Effector memory CD8-positive, alpha-beta T cell (primary cell): ENCODE data around the gene DENND2C.

Source experiments
- ATAC-seq: fragments of 150-1000 bp; cut with Tn5 transposase; replicated peaks from 2 replicates; pipeline ENCODE4 v1.10.0; 2021; ENCODE audit warnings: mild to moderate bottlenecking, moderate library complexity
- DNase-seq, 3 experiments: peaks; one replicate each; pipeline ENCODE4 v3.0.0; 2021
- H3K27ac Mint-ChIP-seq, 2 donors: one replicate each; pipeline ENCODE4 v1.8.0; 2022; ENCODE audit warnings: mild to moderate bottlenecking in 2 of 2, mixed read lengths in 2 of 2, moderate library complexity in 2 of 2
- H3K27me3 Mint-ChIP-seq, 2 donors: one replicate each; pipeline ENCODE4 v1.8.0; 2022; ENCODE audit warnings: mixed read lengths in 2 of 2
- H3K36me3 Mint-ChIP-seq: one replicate; pipeline ENCODE4 v1.8.0; 2022; ENCODE audit warnings: mild to moderate bottlenecking, moderate library complexity, mixed read lengths; ENCODE audit not compliant: insufficient read depth
- H3K4me1 Mint-ChIP-seq, 2 donors: one replicate each; pipeline ENCODE4 v1.8.0; 2022; ENCODE audit warnings: low read depth in 2 of 2, mixed read lengths in 2 of 2
- H3K4me3 Mint-ChIP-seq, 2 donors: one replicate each; pipeline ENCODE4 v1.8.0; 2022; ENCODE audit warnings: mild to moderate bottlenecking in 2 of 2, mixed read lengths in 2 of 2, moderate library complexity in 2 of 2
- H3K9me3 Mint-ChIP-seq, 2 donors: one replicate each; pipeline ENCODE4 v1.8.0; 2022; ENCODE audit warnings: mixed read lengths in 2 of 2

The DENND2C gene

DNA sequence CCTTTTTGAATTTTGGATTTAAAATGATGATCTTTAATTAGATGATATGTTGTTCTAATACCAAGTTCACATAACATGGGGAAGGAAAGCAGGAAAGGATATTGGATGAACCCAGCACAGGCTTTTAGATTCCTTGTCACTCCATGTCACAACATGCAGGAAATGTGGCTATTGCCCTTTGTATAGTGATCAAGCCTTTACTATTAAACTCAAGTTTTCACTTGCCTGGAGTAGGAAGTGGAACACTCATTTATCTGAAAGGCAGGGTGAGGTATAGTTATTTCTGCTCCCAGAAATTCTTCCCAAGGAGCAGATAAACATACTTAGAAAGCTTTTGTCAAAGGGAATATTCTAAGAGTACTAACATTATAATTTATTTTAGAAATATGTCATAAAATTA lies 51.2 kb downstream of the DENND2C start:
- H3K4me1 Mint-ChIP-seq: no peaks in the 10 kb centered on the region
- H3K36me3 Mint-ChIP-seq: no peaks in the 10 kb centered on the region
- no peaks in the 10 kb centered on the region for H3K9me3 Mint-ChIP-seq
- peaks cover 0 to 16% of the 10 kb centered on the region in 2 donors for H3K27me3 Mint-ChIP-seq
- DNase-seq (no peak), ATAC-seq (no peak)
- no peak overlapping the region for H3K27ac Mint-ChIP-seq
- no peak overlapping the region for H3K4me3 Mint-ChIP-seq

DNA sequence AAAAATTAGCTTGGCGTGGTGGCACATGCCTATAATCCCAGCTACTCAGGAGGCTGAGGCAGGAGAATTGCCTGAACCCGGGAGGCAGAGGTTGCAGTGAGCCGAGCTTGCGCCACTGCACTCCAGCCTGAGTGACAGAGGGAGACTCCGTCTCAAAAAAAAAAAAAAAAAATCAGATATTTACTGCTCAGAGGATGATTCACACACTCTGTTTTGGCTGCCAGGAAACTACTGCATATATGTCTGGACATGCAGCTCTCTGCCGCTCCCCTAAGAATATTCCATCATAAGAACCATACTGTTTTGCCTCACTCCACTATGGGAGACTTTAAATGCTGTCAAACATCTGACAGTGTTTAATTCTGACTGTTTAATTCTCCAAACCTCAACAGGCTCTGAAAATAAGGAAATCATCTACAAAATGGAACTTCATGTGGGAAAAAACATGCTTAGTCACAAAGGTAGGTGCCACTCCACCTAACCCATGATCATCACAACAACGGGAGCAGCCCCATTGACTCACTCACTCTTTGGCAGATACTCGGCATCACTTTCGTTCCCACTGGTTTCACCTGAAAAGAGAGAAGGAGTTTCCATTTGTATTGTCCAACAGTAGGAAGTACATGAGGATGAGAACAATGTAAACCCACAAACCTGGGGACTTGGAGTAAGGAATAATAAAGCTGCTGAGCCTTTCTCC lies 59.2 kb downstream of the DENND2C start:
- H3K4me1 Mint-ChIP-seq: no peaks in the 10 kb centered on the region
- peaks cover 0 to 10% of the 10 kb centered on the region in 2 donors for H3K27me3 Mint-ChIP-seq
- H3K36me3 Mint-ChIP-seq: no peaks in the 10 kb centered on the region
- no peak overlapping the region for H3K27ac Mint-ChIP-seq
- H3K9me3 Mint-ChIP-seq: no peaks in the 10 kb centered on the region
- DNase-seq: no peak
- ATAC-seq: no peak
- no peak overlapping the region for H3K4me3 Mint-ChIP-seq

DNA sequence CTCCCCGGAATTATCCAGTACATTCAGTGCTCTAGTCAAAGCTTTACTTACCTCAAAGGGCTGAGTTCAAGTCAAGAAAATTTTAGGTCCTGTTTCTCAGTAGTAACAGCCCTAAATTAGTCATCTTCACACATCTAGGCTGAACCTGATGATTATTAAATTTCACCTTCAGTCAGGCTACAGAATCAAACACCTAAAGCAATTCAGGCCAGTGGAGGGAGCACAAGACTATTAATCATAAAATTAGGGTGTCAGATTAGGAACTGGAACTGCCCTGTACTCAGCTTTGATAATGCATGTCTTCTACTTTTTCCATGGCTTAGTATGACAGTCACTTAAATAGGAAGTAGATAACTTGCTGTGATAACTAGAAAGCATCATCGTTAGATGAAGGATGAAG lies 60.0 kb downstream of the DENND2C start:
- Mint-ChIP-seq H3K9me3 (no peaks in the 10 kb centered on the region), H3K27ac (no peak overlapping the region), H3K36me3 (no peaks in the 10 kb centered on the region), H3K27me3 (peaks cover 0 to 13% of the 10 kb centered on the region in 2 donors), H3K4me1 (no peaks in the 10 kb centered on the region), H3K4me3 (no peak overlapping the region)
- DNase-seq (no peak), ATAC-seq (no peak)

DNA sequence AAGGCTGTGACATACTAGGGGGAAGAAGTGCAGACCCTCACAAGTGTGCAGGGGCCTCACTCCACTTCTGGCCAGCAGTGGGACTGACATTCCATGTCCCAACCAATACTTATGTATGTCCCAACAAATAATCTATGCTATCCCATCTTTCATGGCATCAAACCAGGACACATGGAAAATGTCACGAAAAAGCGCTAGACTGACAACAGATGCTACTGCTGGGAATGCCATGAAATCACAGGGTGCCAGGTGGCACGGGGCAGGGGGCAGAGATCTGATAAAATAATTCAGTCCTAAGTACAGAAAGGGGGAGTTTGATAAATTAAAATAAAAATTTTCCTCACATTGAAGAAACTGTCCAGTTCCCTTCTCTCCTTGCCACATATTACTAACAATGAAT lies 60.8 kb downstream of the DENND2C start:
- Mint-ChIP-seq H3K4me3 (no peak overlapping the region), H3K36me3 (no peaks in the 10 kb centered on the region), H3K4me1 (no peaks in the 10 kb centered on the region), H3K27me3 (peaks cover 0 to 19% of the 10 kb centered on the region in 2 donors), H3K27ac (peak overlapping the region in 1 of 2 donors; percentile 32), H3K9me3 (no peaks in the 10 kb centered on the region)
- ATAC-seq (no peak), DNase-seq (no peak)

DNA sequence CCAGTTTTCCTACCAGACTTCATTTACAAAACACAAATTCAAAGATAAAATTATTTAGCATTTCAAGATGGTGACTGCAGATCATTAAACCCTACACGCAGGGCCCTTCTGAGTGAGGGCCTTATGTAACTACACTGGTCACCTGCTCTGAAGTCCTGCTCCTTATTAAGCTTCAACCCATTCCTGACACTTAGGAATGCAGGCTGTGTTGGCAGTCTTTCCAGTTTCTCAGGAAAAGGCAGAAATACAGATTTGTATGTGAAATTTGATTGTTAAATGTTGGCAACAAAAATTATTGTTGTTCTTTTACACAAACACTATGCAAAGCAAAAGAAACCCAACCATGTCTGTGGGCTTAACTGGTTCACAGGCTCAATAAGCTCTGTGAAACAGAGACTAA lies 62.6 kb downstream of the DENND2C start:
- peaks cover 0 to 9% of the 10 kb centered on the region in 2 donors for H3K27me3 Mint-ChIP-seq
- H3K4me3 Mint-ChIP-seq: no peak overlapping the region
- DNase-seq (no peak), ATAC-seq (no peak)
- no peak overlapping the region for H3K27ac Mint-ChIP-seq
- H3K9me3 Mint-ChIP-seq: no peaks in the 10 kb centered on the region
- no peaks in the 10 kb centered on the region for H3K36me3 Mint-ChIP-seq
- no peaks in the 10 kb centered on the region for H3K4me1 Mint-ChIP-seq

DNA sequence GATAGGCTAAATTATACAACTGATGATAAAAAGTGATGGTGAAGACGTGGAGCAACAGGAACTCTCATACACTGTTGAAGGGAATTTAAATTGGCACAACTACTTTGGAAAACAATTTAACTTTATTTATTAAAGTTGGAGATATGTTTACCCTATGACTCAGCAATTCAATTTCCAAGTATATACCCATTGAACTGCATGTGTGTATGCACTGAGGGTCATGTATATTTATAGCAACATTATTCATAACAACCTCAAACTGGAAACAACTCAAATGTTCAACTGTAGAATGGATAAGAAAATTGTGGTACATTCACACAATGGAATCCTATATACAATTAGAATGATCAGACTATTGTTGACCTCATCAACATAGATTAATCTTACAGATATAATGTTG lies 71.9 kb downstream of the DENND2C start:
- Mint-ChIP-seq H3K27me3 (peaks cover 4 to 28% of the 10 kb centered on the region in 2 donors), H3K4me3 (no peak overlapping the region), H3K9me3 (no peaks in the 10 kb centered on the region), H3K27ac (no peak overlapping the region), H3K4me1 (no peaks in the 10 kb centered on the region), H3K36me3 (no peaks in the 10 kb centered on the region)
- ATAC-seq: no peak
- no peak for DNase-seq

DNA sequence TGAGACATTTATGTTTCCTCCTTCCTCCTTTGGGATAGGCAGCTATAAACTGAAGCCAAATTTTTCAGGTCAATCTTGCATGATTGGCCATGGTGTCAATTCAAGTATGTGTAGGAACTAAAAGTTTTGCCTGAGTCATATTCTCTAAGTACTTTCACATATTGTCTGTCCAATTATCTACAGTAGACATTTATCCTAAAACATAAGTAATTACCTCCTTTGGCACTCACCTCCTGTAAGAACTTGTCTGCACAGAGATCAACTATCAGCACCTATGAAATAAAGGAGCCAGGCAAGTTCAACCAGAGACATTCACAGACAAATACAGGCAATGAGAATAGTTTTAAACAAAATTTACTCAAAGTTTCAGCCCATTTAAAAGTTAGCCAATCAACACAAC lies 74.2 kb downstream of the DENND2C start:
- Mint-ChIP-seq H3K9me3 (no peaks in the 10 kb centered on the region), H3K36me3 (no peaks in the 10 kb centered on the region), H3K27ac (no peak overlapping the region), H3K4me3 (no peak overlapping the region), H3K4me1 (no peaks in the 10 kb centered on the region), H3K27me3 (peaks cover 7 to 35% of the 10 kb centered on the region in 2 donors)
- ATAC-seq: no peak
- DNase-seq: no peak

DNA sequence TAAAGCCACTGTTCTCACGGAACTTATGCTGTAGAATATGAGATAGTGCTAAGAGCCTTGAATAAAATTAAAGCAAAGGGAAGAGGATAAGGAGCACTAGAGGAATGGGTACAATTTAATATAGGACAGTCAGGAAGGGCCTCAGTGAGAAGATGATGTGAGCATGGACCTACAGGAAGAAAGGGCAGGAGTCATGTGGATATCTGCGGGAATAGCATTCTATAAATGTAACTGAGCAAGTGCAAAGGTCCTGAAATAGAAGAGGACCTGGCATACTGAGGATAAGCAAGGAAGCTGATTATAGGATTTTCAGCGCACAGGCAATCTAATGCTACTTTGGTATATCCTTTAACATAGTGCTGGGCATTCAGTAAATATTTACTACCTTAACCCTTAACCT lies 75.8 kb downstream of the DENND2C start:
- peaks cover 10 to 35% of the 10 kb centered on the region in 2 donors for H3K27me3 Mint-ChIP-seq
- DNase-seq (no peak), ATAC-seq (no peak)
- H3K4me3 Mint-ChIP-seq: no peak overlapping the region
- no peaks in the 10 kb centered on the region for H3K36me3 Mint-ChIP-seq
- no peaks in the 10 kb centered on the region for H3K4me1 Mint-ChIP-seq
- no peak overlapping the region for H3K27ac Mint-ChIP-seq
- no peaks in the 10 kb centered on the region for H3K9me3 Mint-ChIP-seq

DNA sequence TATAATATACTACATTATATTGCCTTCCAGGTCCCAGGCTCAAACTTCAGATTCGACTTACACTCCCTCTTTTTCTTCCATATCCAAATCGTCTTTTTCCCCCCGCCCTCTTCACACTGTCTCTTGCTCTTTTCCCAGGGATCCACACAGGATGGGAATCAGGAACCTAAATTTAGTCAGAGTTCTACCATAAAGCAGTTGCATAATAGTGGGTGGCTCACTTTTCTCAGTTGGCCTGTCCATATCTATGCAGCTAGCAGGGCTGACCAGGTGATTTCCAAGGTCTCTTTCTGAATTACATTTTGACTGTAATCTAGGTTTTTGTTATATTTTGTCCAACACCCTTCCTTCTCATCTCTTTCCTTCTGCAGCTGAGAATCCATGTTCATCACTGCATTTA lies 80.7 kb downstream of the DENND2C start:
- ATAC-seq: no peak
- no peaks in the 10 kb centered on the region for H3K36me3 Mint-ChIP-seq
- no peak overlapping the region for H3K4me3 Mint-ChIP-seq
- peaks cover 17 to 31% of the 10 kb centered on the region in 2 donors for H3K27me3 Mint-ChIP-seq
- H3K4me1 Mint-ChIP-seq: no peaks in the 10 kb centered on the region
- H3K9me3 Mint-ChIP-seq: no peaks in the 10 kb centered on the region
- no peak for DNase-seq
- H3K27ac Mint-ChIP-seq: no peak overlapping the region

DNA sequence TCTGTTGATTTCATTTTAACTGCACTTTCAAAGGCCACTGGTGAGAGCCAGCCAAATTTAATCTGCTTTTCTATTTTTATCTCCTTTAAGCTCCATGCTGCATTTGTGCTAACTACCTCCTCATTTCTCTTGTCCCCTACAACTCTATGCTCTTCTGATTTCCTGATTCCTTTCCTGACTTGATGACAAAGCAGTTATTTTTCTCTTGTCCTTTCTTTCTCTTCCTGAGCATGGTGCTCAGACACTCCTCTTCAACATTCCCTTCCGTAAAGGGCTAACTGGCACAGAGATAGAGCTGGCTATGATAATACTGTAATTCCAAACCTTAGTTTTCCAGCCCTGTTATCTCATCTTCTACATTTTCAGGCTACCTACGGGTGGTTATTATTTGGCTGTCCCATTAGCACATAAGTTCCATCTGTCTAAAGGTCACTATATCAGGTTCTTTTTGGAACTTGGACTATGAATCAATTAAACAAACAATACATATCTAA lies 81.6 kb downstream of the DENND2C start:
- DNase-seq: no peak
- Mint-ChIP-seq H3K27ac (no peak overlapping the region), H3K27me3 (peaks cover 16 to 23% of the 10 kb centered on the region in 2 donors), H3K36me3 (no peaks in the 10 kb centered on the region), H3K9me3 (no peaks in the 10 kb centered on the region), H3K4me1 (no peaks in the 10 kb centered on the region), H3K4me3 (no peak overlapping the region)
- ATAC-seq: no peak

DNA sequence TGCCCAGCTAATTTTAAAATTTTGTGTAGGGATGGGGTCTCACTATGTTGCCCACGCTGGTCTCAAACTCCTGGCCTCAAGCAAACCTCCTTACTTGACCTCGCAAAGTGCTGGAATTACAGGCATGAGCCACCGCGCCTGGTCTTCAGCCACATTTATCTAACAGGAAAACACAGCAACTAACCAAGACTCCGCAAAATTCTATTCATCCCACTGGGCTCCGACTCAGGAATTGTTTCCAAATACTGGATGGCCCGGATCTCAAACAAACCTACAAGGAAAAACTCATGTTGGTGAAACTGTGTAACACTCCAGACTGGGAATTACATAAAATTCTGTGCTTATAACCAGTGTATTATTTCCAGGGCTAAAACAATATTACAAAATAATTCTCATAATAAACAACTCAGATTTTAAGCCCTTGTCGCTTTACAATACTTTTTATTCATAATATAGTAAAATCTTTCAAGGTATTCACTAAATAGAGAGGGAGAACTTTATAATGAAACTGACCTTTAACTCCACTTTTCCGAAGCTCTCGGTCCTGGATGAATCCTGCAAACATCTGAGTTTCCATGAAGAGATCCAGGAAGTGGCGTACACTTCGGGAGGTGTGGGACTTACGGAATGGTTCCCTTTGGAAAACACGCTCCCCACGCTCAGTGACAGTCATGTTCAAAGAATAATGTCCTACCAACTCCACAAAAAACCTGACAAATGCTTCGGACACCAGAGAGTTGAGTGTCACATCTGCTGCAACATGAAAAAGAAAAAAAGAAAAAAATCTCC lies 82.5 kb downstream of the DENND2C start:
- peaks cover 10 to 14% of the 10 kb centered on the region in 2 donors for H3K27me3 Mint-ChIP-seq
- no peak overlapping the region for H3K4me3 Mint-ChIP-seq
- peaks cover under 1 to 2% of the 10 kb centered on the region in 2 donors for H3K4me1 Mint-ChIP-seq
- ATAC-seq (no peak), DNase-seq (no peak)
- H3K36me3 Mint-ChIP-seq: no peaks in the 10 kb centered on the region
- no peak overlapping the region for H3K27ac Mint-ChIP-seq
- no peaks in the 10 kb centered on the region for H3K9me3 Mint-ChIP-seq

DNA sequence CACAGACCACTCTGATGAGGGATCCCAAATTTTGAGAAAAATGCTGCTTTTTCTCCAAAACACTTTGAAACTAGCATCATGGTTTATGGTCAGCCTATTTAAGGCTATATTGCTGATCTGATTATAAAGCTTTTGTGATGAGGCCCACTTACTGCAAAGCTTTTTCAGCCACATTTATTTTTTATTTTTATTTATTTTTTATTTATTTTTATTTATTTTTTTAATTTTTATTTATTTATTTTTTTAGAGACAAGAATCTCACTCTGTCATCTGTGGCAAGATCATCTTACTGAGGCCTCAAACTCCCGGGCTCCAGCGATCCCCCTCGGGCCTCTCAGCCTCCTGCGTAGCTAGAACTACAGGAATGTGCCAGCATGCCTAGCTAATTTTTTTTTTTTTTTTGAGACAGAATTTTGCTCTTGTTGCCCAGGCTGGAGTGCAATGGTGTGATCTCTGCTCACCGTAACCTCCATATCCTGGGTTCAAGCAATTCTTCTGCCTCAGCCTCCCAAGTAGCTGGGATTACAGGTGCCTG lies 83.3 kb downstream of the DENND2C start:
- ATAC-seq: no peak
- Mint-ChIP-seq H3K36me3 (peaks cover 6% of the 10 kb centered on the region), H3K27ac (no peak overlapping the region), H3K4me3 (no peak overlapping the region), H3K9me3 (no peaks in the 10 kb centered on the region), H3K27me3 (peaks cover 10 to 12% of the 10 kb centered on the region in 2 donors), H3K4me1 (peaks cover 8 to 10% of the 10 kb centered on the region in 2 donors)
- DNase-seq: no peak

DNA sequence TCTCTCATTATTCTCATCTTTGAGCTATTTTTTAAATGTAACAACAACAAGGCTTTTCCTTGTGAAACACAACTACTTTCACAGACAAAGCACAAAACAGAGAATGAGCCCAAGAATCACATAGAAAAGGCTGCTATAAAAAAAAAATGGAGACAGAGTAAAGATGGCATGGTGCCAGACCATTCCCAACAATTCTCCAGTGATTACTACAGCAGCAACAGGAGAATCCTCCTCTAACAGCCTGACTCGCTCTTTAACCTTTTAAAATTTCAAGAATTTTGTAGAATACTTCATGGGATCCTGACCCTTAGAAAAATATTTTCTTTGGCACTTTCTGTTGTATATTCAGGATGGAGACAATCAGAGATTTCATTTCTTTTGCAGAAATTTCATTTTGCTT lies 84.6 kb downstream of the DENND2C start:
- no peaks in the 10 kb centered on the region for H3K9me3 Mint-ChIP-seq
- DNase-seq: no peak
- H3K27me3 Mint-ChIP-seq: peaks cover 10 to 12% of the 10 kb centered on the region in 2 donors
- H3K27ac Mint-ChIP-seq: no peak overlapping the region
- H3K4me3 Mint-ChIP-seq: no peak overlapping the region
- H3K4me1 Mint-ChIP-seq: peaks cover 8 to 17% of the 10 kb centered on the region in 2 donors
- peaks cover 13% of the 10 kb centered on the region for H3K36me3 Mint-ChIP-seq
- ATAC-seq: no peak
